Muscle of back (tissue), 11 donors: Measurements from ENCODE around the gene PSEN1. TPM values are rescaled to one million over a fixed set of nuclear protein-coding genes. Genes with fewer than 3 reads are reported as not detected.

ENCODE experiments used
- DNase-seq, 3 donors: peaks; one replicate each; pipeline versions ENCODE4 v3.0.0 to v3.0.0-alpha.2; 2013
- polyA plus RNA-seq, 10 donors: library from polyadenylated mRNA; unstranded; fragments of 120-200 nt; gene quantifications; one replicate each; pipeline ENCODE4 v1.2.1, GENCODE V29; 2013; ENCODE audit not compliant: insufficient read length in 10 of 10

The PSEN1 gene
- polyA plus RNA-seq, 10 donors: 27.8 to 35.6 (median 31.7) TPM

GRCh38 chr14:73266317-73266716 is 130.0 kb downstream of the PSEN1 start:
- DNase-seq: no peak

GRCh38 chr14:73267474-73267873 is 131.2 kb downstream of the PSEN1 start:
- DNase-seq: no peak

DNA sequence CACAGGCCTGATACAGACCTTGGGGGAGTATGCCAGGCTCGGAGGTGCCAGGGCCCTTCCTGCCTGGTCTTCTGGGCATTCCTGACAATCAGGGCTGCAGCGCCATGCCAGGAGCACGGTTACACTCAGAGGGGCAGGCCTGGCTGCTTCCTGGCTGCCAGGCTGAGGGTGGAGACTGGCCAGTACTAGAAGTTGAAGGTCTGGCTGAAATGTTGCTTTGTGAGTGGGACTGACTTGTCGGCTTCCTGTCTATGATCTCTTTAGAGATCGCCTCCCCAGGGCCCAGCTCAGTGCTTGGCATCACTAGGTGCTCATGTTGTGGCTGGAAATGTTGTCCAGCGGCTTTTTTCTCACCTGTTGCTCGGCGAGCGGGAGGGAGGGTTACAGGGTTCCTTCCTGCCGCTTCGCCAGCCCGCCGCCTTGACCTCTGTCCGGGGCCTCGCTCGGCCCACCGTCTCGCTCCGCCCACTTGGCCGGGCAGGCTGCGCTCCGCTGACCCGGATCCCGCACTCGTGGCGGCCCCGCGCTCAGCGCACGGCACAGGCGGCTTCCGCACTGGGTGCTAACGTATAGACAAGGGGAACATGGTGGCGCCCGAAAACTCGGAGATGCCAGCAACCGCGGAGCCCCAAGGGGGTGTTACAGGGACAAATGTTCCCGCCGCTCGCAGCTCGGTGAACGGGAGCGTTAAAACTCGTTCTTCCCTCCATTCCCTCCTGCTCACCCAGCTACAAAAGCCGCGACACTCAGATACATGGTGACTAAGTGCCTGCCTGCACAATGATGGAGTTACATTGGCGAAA is 133.6 kb downstream of the PSEN1 start:
- peak in 2 of 3 donors; percentile 40 to 74 for DNase-seq

DNA sequence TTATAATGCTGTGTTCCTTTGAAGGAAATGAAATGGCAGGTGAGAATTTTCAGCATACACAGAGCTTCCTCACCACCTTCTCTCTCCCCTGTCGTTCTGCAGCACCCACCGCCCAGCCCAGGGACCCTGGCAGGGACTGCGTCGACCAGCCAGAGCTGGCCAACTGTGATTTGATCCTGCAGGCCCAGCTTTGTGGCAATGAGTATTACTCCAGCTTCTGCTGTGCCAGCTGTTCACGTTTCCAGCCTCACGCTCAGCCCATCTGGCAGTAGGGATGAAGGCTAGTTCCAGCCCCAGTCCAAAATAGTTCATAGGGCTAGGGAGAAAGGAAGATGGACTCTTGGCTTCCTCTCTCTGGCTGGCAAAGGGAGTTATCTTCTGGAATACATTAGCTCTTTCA is 136.1 kb downstream of the PSEN1 start:
- peak; percentile 3 to 39 (median 14) for DNase-seq

Other genes starting within 250 kb of the PSEN1 start
- gene DPF3, start 242.4 kb upstream of the PSEN1 start, polyA plus RNA-seq: 1 to 10 TPM; 1.2 to 8.8 (median 3.2) TPM
- gene DCAF4, start 210.0 kb upstream of the PSEN1 start, polyA plus RNA-seq: 10 to 100 TPM in 9 of 10 donors, 1 to 10 TPM in 1; 8.4 to 14.6 (median 10.6) TPM
- gene ZFYVE1, start 109.4 kb upstream of the PSEN1 start, polyA plus RNA-seq: 10 to 100 TPM; 11.5 to 15.7 (median 12.6) TPM
- 100 to 1,000 TPM in 1 of 10 donors, 10 to 100 TPM in 9; 63.7 to 110 (median 85.6) TPM for gene RBM25, start 78.0 kb upstream of the PSEN1 start, polyA plus RNA-seq
- gene PAPLN, start 101.0 kb downstream of the PSEN1 start, polyA plus RNA-seq: 1 to 10 TPM; 1.4 to 4.3 (median 2.6) TPM